Activated CD8-positive, alpha-beta memory T cell treated with anti-CD3 and anti-CD28 coated beads, Interleukin-2, amount 10 ng/mL, durations not matched to agents 7 days and 5 days (primary cell): ENCODE results near the gene GATC. TPM values are rescaled to one million over a fixed set of nuclear protein-coding genes. Genes with fewer than 3 reads are reported as not detected.
A peak's percentile ranks its signal among the peaks of the same experiment; 100 is the strongest.

Experiments
- ATAC-seq: fragments of 150-1000 bp; cut with Tn5 transposase; one replicate; pipeline ENCODE4 v1.10.0; 2021; ENCODE audit warnings: moderate library complexity
- CTCF ChIA-PET: fragments of 350-600 bp; sonication (Branson Sonifier 250); formaldehyde crosslinking; loops from one replicate; lab custom pipeline; 2021; ENCODE audit warnings: antibody characterized with exemption; lab: Charles Lee
- DNase-seq: peaks from one replicate; pipeline ENCODE4 v3.0.0-alpha.2; 2020
- H3K27ac Mint-ChIP-seq: one replicate; pipeline ENCODE4 v1.8.0; 2021; ENCODE audit warnings: mild to moderate bottlenecking, mixed read lengths
- H3K27me3 Mint-ChIP-seq: one replicate; pipeline ENCODE4 v1.8.0; 2021; ENCODE audit warnings: mixed read lengths
- H3K36me3 Mint-ChIP-seq: one replicate; pipeline ENCODE4 v1.8.0; 2021; ENCODE audit warnings: mild to moderate bottlenecking, mixed read lengths
- H3K4me1 Mint-ChIP-seq: one replicate; pipeline ENCODE4 v1.8.0; 2021; ENCODE audit warnings: mixed read lengths
- H3K4me3 Mint-ChIP-seq: one replicate; pipeline ENCODE4 v1.8.0; 2021; ENCODE audit warnings: mild to moderate bottlenecking, moderate library complexity, mixed read lengths
- H3K9me3 Mint-ChIP-seq: one replicate; pipeline ENCODE4 v1.8.0; 2022; ENCODE audit warnings: low read depth, mixed read lengths
- total RNA-seq, 2 experiments: library from RNA; stranded (reverse); gene quantifications; one replicate each; pipeline ENCODE4 v1.2.3, GENCODE V29; 2021

The GATC gene
- total RNA-seq, 2 experiments from 2014 or later = 25.3 to 32.7 TPM

DNA sequence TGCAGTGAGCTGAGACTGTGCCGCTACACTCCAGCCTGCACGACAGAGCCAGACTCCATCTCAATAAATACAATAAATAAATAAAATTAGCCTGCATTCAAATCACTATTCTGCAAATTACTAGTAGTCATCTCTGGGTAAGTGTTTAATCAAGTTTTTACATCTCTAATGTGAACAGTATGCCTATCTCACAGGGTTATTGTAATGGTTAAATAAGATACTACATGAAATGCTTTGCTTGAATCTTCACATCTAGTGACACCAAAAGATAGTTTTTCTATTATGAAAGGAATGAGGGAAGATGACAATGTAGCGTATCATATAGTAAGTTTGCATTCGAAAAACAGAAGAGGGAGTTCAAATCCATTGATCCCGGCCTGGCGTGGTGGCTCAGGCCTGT lies 21.2 kb downstream of the GATC start:
- CTCF ChIA-PET = interaction anchor here (1.0 to 4.7 kb wide), 10 partner anchors 9 to 143 kb away, joined by 3 to 37 read pairs (median 7); partner anchors contain the start of gene COX6A1
- Mint-ChIP-seq H3K27me3 (no peaks in the 10 kb centered on the region), H3K9me3 (no peaks in the 10 kb centered on the region), H3K4me3 (peak overlapping the region; percentile 95), H3K36me3 (peaks cover 46% of the 10 kb centered on the region), H3K27ac (peak overlapping the region; percentile 17), H3K4me1 (peaks cover 36% of the 10 kb centered on the region)
- ATAC-seq (no peak), DNase-seq (no peak)

DNA sequence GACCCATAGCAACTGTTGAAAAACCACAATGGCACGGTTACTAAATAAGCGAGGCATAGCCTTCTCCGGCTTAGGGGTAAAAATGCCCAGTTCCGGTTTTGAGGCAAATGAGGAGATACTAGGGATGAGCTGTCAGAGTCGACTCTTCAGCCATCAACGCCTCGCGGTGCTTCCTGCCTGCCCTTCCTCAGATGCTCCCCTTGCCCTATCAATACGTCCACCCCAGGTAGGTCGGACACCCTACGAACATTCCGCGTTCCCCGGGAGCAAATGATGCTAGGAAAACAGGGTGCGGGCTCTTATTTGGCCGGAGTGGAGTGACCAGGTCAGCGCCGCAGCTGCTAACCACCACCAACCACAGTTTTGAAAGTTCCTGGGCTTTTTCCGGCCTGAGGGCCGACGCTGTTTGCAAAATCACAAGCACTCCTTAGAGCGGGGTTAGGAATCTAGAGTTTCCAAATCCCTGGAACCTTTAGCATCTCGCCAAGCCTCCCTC lies 22.1 kb downstream of the GATC start:
- CTCF ChIA-PET = interaction anchor here (0.6 to 5.1 kb wide), 17 partner anchors 9 to 1418 kb away, joined by 3 to 37 read pairs (median 7); partner anchors contain the start of genes COQ5, COX6A1, DYNLL1 and POP5
- DNase-seq (peak; percentile 65), ATAC-seq (no peak)
- Mint-ChIP-seq H3K9me3 (no peaks in the 10 kb centered on the region), H3K36me3 (peaks cover 37% of the 10 kb centered on the region), H3K27ac (peak overlapping the region; percentile 84), H3K4me1 (peaks cover 36% of the 10 kb centered on the region), H3K27me3 (no peaks in the 10 kb centered on the region), H3K4me3 (peak overlapping the region; percentile 95)

DNA sequence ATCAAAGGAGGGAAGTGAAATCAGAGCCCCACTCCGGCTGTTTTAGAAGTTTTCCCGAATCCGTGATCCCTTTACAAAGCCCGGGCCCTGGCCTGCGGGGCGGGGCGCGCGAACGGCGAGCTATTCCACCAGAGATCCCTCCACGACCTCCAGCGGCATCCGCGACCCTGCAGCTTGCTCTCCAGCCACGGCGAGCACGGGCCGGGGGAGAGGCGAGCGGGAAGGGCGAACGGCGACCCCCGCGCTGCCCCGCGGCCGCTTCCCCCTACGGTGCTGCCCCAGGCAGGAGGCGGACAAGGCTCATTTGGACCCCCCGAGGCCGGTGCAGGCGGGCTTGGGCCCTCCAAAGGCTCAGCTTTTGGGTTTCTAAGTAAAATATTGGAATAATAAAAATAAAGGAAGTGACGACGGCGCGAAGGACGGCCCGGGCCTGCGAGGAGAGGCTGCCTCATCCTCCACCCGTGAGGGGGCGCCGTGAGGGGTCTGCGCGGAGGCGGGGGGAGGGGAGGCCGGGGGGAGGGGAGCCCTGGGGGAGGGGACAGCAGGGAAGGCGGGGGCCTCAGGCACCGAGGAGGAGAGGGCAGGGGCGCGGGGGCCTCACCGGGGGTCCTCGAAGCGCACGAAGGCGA lies 22.7 kb downstream of the GATC start:
- peaks cover 32% of the 10 kb centered on the region for H3K36me3 Mint-ChIP-seq
- H3K27me3 Mint-ChIP-seq = no peaks in the 10 kb centered on the region
- peaks cover 36% of the 10 kb centered on the region for H3K4me1 Mint-ChIP-seq
- H3K27ac Mint-ChIP-seq = peak overlapping the region; percentile 88
- CTCF ChIA-PET = interaction anchor here (0.7 to 5.1 kb wide), 21 partner anchors 9 to 166 kb away, joined by 3 to 37 read pairs (median 6); partner anchors contain the start of genes COQ5, COX6A1, DYNLL1 and POP5
- ATAC-seq (peak; percentile 40), DNase-seq (peak; percentile 51)
- H3K9me3 Mint-ChIP-seq = no peaks in the 10 kb centered on the region
- H3K4me3 Mint-ChIP-seq = peak overlapping the region; percentile 95

DNA sequence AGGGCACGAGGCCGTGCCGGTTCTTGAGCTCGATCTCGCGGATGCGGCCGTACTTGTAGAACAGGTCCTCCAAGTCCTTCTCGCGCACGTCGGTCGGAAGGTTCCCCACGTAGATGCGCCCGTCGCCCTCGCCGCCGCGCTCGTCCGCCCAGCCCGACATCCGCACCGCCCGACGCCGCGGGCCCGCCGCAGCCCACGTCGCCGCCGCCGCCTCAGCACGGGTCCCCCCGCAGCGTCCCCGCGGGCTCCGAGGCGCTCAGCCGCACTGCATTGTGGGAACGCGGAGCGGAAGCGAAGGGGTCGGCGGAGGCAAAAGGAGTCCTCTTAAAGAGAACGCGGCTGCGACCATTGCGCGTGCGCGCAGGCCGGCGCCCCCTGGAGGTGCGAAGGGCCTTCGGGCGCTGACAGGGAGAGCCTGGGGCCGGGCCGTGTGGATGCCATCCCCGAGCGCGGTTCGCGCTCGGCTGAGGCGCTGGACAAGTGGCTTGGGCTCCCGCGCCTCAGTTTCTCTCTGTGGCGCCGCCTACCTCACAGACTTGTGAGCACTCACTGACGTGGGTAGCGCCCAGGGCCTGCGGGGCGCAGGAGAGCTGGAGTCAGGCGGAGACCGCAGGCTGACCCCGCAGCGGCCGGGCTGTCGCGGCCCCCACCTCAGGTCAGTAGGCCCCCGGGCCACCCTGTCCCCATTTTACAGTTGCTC lies 23.4 kb downstream of the GATC start, which contains the start of gene SRSF9:
SRSF9 (minus strand) TSS at position 299 of the 700 bp plus-strand sequence; CDS start at position 160, 139 bp downstream.
- Mint-ChIP-seq H3K27ac (peak within 1 kb of the TSS; percentile 88), H3K9me3 (no peaks in the 10 kb centered on the region), H3K36me3 (peaks cover 25% of the 10 kb centered on the region), H3K4me3 (peak within 1 kb of the TSS; percentile 95), H3K4me1 (peaks cover 36% of the 10 kb centered on the region), H3K27me3 (no peaks in the 10 kb centered on the region)
- CTCF ChIA-PET = interaction anchor here (0.7 to 5.1 kb wide), 22 partner anchors 8 to 167 kb away, joined by 3 to 37 read pairs (median 6); partner anchors contain the start of genes COQ5, COX6A1, DYNLL1 and POP5
- DNase-seq (peak; percentile 97), ATAC-seq (peak; percentile 95)

DNA sequence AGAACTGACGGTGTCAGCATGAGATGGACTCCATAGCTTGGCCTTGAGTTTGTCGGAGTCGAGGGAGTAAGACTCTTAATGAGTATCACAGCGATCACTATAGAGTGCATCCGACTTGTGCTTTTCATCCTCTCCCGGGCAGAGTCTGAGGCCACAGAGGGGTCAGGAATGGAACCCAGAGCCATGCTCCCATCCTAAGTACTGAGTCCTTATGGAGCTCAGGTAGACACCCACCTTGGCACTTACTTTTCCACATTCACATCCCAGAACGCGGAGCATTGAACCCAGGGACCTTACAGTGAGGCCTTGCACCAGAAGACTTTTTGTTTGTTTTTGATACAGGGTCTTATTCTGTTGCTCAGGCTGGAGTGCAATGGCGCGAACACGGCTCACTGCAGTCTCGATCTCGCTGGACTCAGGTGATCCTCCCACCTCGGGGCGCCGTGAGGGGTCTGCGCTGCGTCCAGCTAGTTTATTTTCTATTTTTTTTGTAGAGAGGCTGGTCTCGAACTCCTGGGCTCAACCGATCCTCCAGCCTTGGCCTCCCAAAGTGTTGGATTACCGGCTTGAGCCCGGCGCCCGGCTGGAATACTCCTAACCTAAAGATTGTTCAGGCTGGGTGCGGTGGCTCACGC lies 24.0 kb downstream of the GATC start:
- ATAC-seq (peak; percentile 24), DNase-seq (no peak)
- peak overlapping the region; percentile 88 for H3K27ac Mint-ChIP-seq
- H3K9me3 Mint-ChIP-seq = no peaks in the 10 kb centered on the region
- peak overlapping the region; percentile 95 for H3K4me3 Mint-ChIP-seq
- peaks cover 19% of the 10 kb centered on the region for H3K36me3 Mint-ChIP-seq
- H3K27me3 Mint-ChIP-seq = no peaks in the 10 kb centered on the region
- CTCF ChIA-PET = interaction anchor here (0.8 to 5.1 kb wide), 16 partner anchors 8 to 168 kb away, joined by 3 to 37 read pairs (median 7); partner anchors contain the start of genes COX6A1, DYNLL1 and SIRT4
- H3K4me1 Mint-ChIP-seq = peaks cover 36% of the 10 kb centered on the region

- Mint-ChIP-seq H3K27ac (no peak overlapping the region), H3K4me3 (no peak overlapping the region)
These were observed 26.3 kb downstream of the GATC start for GRCh38 chr12:120472521-120472920.

GRCh38 chr12:120473807-120474615 lies 27.8 kb downstream of the GATC start:
- no peaks in the 10 kb centered on the region for H3K9me3 Mint-ChIP-seq
- ATAC-seq = no peak
- peaks cover 2% of the 10 kb centered on the region for H3K36me3 Mint-ChIP-seq
- CTCF ChIA-PET = interaction anchor here (0.9 to 2.3 kb wide), 5 partner anchors 12 to 181 kb away, joined by 3 to 5 read pairs (median 4); partner anchors contain the start of genes DYNLL1 and RNU4-1
- no peaks in the 10 kb centered on the region for H3K27me3 Mint-ChIP-seq
- H3K27ac Mint-ChIP-seq = no peak overlapping the region
- DNase-seq = no peak
- peaks cover 13% of the 10 kb centered on the region for H3K4me1 Mint-ChIP-seq
- no peak overlapping the region for H3K4me3 Mint-ChIP-seq

More at GRCh38 chr12:120472521-120472920, 26.3 kb downstream of the GATC start:
- ATAC-seq = no peak
- H3K9me3 Mint-ChIP-seq = no peaks in the 10 kb centered on the region
- CTCF ChIA-PET = interaction anchor here (0.6 to 5.1 kb wide), 5 partner anchors 10 to 355 kb away, joined by 3 to 29 read pairs (median 3); partner anchors contain the start of gene DYNLL1
- no peak for DNase-seq
- peaks cover 7% of the 10 kb centered on the region for H3K36me3 Mint-ChIP-seq
- peaks cover 22% of the 10 kb centered on the region for H3K4me1 Mint-ChIP-seq
- H3K27me3 Mint-ChIP-seq = no peaks in the 10 kb centered on the region

DNA sequence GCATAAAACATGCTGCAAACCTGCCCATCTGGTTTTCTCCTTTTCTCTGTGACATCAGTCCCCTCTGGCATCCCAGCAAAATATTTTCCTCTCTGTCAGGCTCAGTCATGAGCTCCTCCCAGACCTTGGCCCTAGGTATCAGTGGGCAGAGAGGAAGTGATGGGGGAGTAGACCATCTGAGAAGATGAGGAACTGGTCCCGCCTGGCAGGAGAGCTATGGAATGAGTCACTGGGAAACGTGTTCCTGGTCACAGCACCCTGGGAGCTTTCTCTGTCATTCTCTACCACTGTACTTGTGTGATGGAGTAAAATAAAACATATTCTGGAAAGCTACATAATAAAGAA lies 28.3 kb downstream of the GATC start:
- CTCF ChIA-PET = interaction anchor here (0.9 to 2.3 kb wide), 4 partner anchors 16 to 182 kb away, joined by 3 to 5 read pairs (median 4); partner anchors contain the start of genes DYNLL1 and RNU4-1
- Mint-ChIP-seq H3K4me1 (peaks cover 13% of the 10 kb centered on the region), H3K27me3 (no peaks in the 10 kb centered on the region), H3K4me3 (no peak overlapping the region), H3K36me3 (peaks cover 2% of the 10 kb centered on the region), H3K9me3 (no peaks in the 10 kb centered on the region), H3K27ac (no peak overlapping the region)
- DNase-seq = no peak
- ATAC-seq = no peak

- peaks cover 15% of the 10 kb centered on the region for H3K4me1 Mint-ChIP-seq
These were observed 29.4 kb downstream of the GATC start for GRCh38 chr12:120475643-120476042.

DNA sequence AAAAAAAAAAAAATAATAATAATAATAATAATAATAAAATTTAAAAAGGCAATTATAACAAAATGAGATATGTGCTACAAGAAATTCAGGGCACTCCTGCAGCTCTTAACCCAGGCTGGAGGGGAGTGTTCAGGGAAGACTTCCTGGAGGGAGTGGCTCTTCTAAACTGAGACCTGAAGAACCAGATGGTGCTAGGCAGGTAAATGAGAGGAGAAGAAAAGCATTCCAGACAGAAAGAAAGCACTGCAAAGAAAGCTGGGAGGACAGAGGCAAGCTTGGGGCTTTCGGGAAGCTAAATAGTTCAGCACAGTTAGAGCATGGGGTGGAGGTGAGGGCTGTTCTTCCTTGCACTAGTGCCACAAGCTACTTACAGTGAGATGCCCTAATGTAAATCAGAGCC lies 33.2 kb downstream of the GATC start:
- DNase-seq (no peak), ATAC-seq (no peak)
- no peak overlapping the region for H3K4me3 Mint-ChIP-seq
- peaks cover 2% of the 10 kb centered on the region for H3K36me3 Mint-ChIP-seq
- H3K9me3 Mint-ChIP-seq = no peaks in the 10 kb centered on the region
- peaks cover 14% of the 10 kb centered on the region for H3K4me1 Mint-ChIP-seq
- H3K27ac Mint-ChIP-seq = no peak overlapping the region
- CTCF ChIA-PET = interaction anchor here (0.7 to 1.4 kb wide), 4 partner anchors 13 to 104 kb away, joined by 3 read pairs; no protein-coding TSS in a partner anchor
- H3K27me3 Mint-ChIP-seq = no peaks in the 10 kb centered on the region

More at GRCh38 chr12:120475643-120476042, 29.4 kb downstream of the GATC start:
- Mint-ChIP-seq H3K27ac (no peak overlapping the region), H3K9me3 (no peaks in the 10 kb centered on the region), H3K27me3 (no peaks in the 10 kb centered on the region), H3K36me3 (no peaks in the 10 kb centered on the region), H3K4me3 (no peak overlapping the region)
- ATAC-seq (no peak), DNase-seq (no peak)
- CTCF ChIA-PET = interaction anchor here (0.9 to 2.3 kb wide), 2 partner anchors 9 to 183 kb away, joined by 3 to 5 read pairs; partner anchors contain the start of gene RNU4-1

DNA sequence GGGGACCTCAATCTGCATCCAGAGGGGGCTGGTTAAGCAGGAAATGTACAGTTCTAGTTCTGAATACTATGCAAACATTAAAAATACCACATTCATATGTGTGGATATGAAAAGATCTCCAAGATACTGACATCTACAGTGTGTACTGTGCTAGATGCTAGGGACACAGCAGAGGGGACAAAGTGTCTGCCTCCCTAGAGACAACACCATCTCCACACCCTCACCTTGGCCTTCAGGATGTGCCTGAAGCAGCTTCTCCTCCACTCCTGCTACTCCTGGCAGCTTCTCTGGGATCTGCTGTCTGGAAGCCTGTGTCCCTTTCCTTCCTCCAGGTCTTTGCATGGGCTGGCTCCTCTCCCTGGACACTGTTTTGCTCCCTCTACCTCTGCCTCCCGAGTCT lies 34.0 kb downstream of the GATC start:
- H3K27ac Mint-ChIP-seq = no peak overlapping the region
- peaks cover 14% of the 10 kb centered on the region for H3K4me1 Mint-ChIP-seq
- ATAC-seq = no peak
- peaks cover 2% of the 10 kb centered on the region for H3K36me3 Mint-ChIP-seq
- no peak for DNase-seq
- CTCF ChIA-PET = interaction anchor here (1.0 to 1.4 kb wide), 2 partner anchors 14 to 48 kb away, joined by 3 read pairs; no protein-coding TSS in a partner anchor
- no peaks in the 10 kb centered on the region for H3K27me3 Mint-ChIP-seq
- no peaks in the 10 kb centered on the region for H3K9me3 Mint-ChIP-seq
- no peak overlapping the region for H3K4me3 Mint-ChIP-seq
